Measurements from ENCODE around the gene KIF15.
"Not testable (repeated sequence)": the region's sequence is repeated elsewhere in the genome, so short reads cannot be mapped to it uniquely, and the experiment has no call there.

Gene KIF15

DNA sequence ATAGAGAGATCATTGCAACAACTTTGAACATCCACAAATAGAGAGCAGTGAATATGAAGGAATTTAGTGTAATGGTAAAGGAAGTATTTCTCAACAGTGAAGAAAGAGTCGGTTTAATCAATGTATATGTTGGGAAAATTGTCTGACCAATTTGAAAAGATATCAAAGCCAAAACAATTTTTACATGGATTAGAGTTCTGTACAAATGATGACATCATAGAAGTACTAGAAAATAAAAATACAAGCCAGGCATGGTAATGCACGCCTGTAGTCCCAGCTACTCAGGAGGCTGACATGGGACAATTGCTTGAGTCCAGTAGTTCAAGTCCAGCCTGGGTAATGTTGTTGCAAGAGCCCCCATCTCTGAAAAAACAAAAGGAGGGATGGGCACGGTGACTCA, 74.1 kb downstream of the KIF15 start:
- peaks cover 73% of the 10 kb centered on the region for H3K36me3 Mint-ChIP-seq (ENCODE audit: low read depth)
- no peaks in the 10 kb centered on the region for H3K4me1 Mint-ChIP-seq (ENCODE audit: low read depth)
- H3K27me3 Mint-ChIP-seq (ENCODE audit: low read depth): no peaks in the 10 kb centered on the region
- peaks cover 22% of the 10 kb centered on the region for H3K9me3 Mint-ChIP-seq
- no peak overlapping the region for H3K4me3 Mint-ChIP-seq
- no peak overlapping the region for H3K27ac Mint-ChIP-seq
- no peak for DNase-seq (ENCODE audit: low spot score)

DNA sequence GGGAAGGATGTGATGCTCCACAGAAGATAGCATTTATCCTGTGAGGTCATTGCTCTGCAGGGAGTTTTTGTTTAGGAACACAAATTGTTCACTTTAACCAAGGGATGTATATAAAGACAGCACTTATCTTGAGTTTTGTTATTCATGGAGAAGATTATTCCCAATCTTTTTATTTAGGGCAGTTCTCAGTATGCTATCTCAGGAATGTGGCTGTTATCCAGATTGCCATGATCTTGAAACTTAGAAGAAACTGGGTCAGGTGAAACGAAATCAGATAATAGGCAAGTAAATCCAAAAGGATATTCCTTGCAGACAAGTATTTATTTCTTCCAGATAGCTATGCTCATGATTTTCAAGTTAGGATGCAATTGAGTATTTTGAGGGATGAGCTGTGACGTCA, 80.8 kb downstream of the KIF15 start:
- Mint-ChIP-seq H3K4me3 (no peak overlapping the region), H3K4me1 (ENCODE audit: low read depth) (no peaks in the 10 kb centered on the region), H3K27ac (no peak overlapping the region), H3K36me3 (ENCODE audit: low read depth) (peaks cover 63% of the 10 kb centered on the region), H3K9me3 (peaks cover 4% of the 10 kb centered on the region), H3K27me3 (ENCODE audit: low read depth) (no peaks in the 10 kb centered on the region)
- no peak for DNase-seq (ENCODE audit: low spot score)

DNA sequence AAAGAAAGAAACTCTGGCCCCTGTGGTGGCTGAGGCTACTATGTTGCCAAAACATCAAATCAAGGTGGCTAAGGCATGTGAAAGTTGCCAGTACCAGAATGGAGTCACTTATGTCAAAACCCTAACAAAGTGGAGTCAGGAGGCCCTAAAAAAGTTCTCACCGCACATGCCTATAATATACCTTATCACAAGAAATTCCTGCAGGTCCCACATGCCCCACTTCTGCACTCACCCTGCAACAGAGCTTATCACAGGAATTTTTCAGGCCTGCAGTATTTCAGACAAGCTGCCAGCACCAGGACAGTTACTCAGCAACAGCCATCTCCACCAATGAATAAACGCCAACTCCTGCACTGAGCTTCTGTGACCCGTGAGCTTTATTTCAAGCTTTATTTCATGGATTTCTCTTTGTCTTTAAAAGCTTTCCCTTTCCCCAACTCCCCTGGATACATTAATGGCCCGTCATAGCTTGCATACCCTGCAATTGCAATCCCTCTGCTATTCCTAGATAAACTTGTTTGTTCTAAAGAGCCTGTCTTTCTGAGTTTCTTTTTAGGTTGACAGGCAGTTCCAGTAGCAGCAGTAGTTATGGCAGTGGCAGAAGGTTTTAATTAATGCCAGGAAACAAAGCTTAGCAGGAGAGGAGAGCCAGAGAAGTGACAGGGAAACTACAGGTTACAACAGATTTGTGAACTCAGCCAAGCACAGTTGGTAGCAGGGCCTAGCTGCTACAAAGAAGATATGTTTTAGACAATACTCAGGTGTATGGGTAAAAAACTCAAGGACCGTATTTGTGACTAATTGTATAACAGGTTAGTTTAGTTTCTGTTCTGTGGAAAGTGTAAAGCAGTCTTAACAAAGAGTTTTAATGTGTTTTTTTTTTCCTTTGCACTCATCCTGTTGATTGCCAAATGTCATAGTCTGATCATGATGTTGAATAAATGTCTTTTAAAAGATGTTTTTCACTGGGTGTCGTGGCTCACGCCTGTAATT, 84.2 kb downstream of the KIF15 start:
- Mint-ChIP-seq H3K36me3 (ENCODE audit: low read depth) (peaks cover 44% of the 10 kb centered on the region), H3K9me3 (no peaks in the 10 kb centered on the region), H3K4me3 (no peak overlapping the region), H3K4me1 (ENCODE audit: low read depth) (no peaks in the 10 kb centered on the region), H3K27me3 (ENCODE audit: low read depth) (no peaks in the 10 kb centered on the region), H3K27ac (no peak overlapping the region)
- no peak for DNase-seq (ENCODE audit: low spot score)

DNA sequence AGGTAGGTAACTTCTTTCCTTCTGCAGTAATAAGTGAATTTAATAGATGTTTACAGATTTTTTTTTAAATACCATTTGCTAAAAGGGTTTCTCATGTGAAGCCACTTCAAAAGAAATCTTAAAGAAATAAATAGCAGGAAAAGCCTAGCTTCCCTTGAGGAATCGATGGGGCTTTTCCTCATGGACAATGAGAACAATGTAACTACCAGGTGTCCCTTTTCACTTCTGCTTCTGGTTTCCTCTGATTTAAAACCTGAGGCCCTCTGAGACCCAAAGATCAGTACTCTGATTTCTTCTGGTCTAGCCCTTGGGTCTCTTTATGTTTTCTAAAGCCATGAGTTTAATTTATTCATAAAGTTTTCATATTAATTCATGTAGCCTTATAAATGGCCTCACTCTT, 87.0 kb downstream of the KIF15 start:
- H3K9me3 Mint-ChIP-seq: no peaks in the 10 kb centered on the region
- no peak overlapping the region for H3K4me3 Mint-ChIP-seq
- no peaks in the 10 kb centered on the region for H3K27me3 Mint-ChIP-seq (ENCODE audit: low read depth)
- H3K4me1 Mint-ChIP-seq (ENCODE audit: low read depth): no peaks in the 10 kb centered on the region
- DNase-seq (ENCODE audit: low spot score): no peak
- H3K36me3 Mint-ChIP-seq (ENCODE audit: low read depth): peaks cover 48% of the 10 kb centered on the region
- no peak overlapping the region for H3K27ac Mint-ChIP-seq

DNA sequence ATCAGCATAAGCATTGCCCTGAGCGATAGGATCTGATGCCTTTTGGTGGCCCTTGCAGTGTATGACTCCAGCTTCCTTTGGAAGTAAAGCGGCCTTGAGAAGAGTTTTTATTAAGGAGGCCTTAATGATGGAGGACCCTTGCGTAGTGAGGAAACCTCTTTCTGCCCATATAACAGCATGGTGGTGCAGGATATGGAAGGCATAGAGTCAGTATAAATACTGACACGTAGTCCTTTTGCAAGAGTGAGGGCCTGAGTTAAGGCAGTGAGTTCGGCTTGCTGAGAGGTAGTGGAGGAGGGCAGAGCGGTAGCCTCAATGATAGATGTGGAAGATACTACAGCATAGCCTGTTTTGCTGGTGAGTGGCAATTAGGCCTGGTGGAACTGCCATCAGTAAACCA, 95.1 kb downstream of the KIF15 start:
- not testable (repeated sequence) for H3K4me1 Mint-ChIP-seq (ENCODE audit: low read depth); H3K9me3 Mint-ChIP-seq; DNase-seq (ENCODE audit: low spot score); H3K4me3 Mint-ChIP-seq; H3K27ac Mint-ChIP-seq; H3K27me3 Mint-ChIP-seq (ENCODE audit: low read depth)
- H3K36me3 Mint-ChIP-seq (ENCODE audit: low read depth): peaks cover 21% of the 10 kb centered on the region

DNA sequence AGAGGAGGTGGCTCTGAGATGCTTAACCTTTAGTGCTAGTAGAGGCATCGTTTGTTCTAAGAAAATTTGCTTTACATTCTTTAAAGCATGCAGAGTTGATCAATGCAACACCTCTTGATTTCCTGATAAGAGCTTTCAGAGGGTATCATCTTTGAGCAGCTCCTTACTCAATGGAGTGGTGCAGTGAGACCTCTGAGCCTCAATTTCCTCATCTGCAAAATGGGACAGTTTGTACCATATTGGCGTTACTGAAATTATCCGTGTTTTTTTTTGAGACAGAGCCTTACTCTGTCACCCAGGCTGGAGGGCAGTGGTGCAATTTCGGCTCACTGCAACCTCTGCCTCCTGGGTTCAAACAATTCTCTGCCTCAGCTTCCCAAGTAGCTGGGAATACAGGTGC, 98.5 kb downstream of the KIF15 start:
- Mint-ChIP-seq H3K27ac (no peak overlapping the region), H3K36me3 (ENCODE audit: low read depth) (peaks cover under 1% of the 10 kb centered on the region), H3K4me3 (no peak overlapping the region), H3K4me1 (ENCODE audit: low read depth) (peaks cover 23% of the 10 kb centered on the region), H3K9me3 (no peaks in the 10 kb centered on the region), H3K27me3 (ENCODE audit: low read depth) (no peaks in the 10 kb centered on the region)
- DNase-seq (ENCODE audit: low spot score): no peak

DNA sequence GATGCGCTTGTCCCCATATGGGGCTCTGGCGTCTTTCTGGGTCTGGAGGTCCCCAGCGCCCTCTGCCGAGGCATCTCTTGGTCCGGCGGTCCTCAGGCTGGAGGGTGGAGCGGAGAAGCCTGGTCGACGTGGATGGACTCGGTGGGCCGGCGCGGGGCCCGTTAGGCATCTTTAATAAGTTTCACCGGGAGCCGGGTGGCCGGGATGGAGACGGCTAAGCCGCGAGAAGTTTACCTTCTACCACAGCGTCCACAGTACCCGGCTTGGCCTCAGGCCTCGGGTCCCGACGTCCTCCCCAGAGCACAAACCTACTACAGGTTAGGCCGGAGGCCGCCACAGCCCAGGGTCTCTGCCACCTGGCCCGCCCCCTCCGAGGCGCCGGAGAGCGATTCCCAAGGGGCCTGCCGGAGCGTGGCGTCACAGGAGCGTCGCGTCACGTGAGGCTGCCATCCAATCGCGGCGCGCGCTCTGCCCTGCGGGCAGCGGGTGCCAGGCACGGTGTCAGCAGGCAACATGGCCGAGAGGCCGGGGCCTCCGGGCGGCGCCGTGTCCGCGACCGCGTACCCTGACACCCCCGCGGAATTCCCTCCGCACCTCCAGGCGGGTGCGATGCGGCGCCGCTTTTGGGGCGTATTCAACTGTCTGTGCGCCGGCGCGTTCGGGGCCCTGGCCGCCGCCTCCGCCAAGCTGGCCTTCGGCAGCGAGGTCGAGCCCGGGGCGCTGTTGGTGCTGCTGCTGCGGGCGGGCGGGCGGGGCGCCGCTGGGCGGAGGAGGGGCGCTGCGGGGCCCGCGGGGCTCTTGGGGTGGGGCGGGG, 100.0 kb downstream of the KIF15 start, which contains the start of gene TMEM42:
Gene TMEM42, plus strand, starts transcription at position 501 of the 814 bp plus-strand sequence. Its CDS starts 13 bp downstream, at position 514.
- Mint-ChIP-seq H3K27ac (peak within 1 kb of the TSS; percentile 93), H3K36me3 (ENCODE audit: low read depth) (peaks cover 10% of the 10 kb centered on the region), H3K9me3 (no peaks in the 10 kb centered on the region), H3K4me3 (peak within 1 kb of the TSS; percentile 88), H3K4me1 (ENCODE audit: low read depth) (peaks cover 32% of the 10 kb centered on the region), H3K27me3 (ENCODE audit: low read depth) (no peaks in the 10 kb centered on the region)
- DNase-seq (ENCODE audit: low spot score): peak; percentile 90

DNA sequence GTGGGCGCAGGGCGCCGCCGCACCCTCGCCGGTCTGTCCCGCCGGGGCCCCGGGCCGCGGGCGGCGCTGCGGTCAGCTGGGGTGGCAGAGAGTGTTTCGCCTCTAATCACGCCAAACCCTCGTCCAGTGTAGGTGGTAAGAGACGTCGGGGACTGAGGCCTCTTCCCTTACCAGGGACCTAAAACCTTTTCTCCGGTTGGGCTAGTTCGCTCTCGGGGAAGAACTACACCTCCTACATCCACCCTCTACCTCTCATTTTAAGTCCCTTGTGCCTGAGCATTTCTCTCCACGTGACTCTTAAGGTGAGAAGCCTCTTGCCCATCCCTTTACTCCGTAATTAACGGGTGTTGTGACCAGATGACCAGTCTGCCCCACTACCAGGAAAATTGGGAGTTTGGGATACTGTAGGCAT, 100.6 kb downstream of the KIF15 start:
- H3K4me3 Mint-ChIP-seq: peak overlapping the region; percentile 84
- H3K4me1 Mint-ChIP-seq (ENCODE audit: low read depth): peaks cover 32% of the 10 kb centered on the region
- H3K27me3 Mint-ChIP-seq (ENCODE audit: low read depth): no peaks in the 10 kb centered on the region
- H3K9me3 Mint-ChIP-seq: no peaks in the 10 kb centered on the region
- DNase-seq (ENCODE audit: low spot score): no peak
- H3K36me3 Mint-ChIP-seq (ENCODE audit: low read depth): peaks cover 16% of the 10 kb centered on the region
- peak overlapping the region; percentile 93 for H3K27ac Mint-ChIP-seq

DNA sequence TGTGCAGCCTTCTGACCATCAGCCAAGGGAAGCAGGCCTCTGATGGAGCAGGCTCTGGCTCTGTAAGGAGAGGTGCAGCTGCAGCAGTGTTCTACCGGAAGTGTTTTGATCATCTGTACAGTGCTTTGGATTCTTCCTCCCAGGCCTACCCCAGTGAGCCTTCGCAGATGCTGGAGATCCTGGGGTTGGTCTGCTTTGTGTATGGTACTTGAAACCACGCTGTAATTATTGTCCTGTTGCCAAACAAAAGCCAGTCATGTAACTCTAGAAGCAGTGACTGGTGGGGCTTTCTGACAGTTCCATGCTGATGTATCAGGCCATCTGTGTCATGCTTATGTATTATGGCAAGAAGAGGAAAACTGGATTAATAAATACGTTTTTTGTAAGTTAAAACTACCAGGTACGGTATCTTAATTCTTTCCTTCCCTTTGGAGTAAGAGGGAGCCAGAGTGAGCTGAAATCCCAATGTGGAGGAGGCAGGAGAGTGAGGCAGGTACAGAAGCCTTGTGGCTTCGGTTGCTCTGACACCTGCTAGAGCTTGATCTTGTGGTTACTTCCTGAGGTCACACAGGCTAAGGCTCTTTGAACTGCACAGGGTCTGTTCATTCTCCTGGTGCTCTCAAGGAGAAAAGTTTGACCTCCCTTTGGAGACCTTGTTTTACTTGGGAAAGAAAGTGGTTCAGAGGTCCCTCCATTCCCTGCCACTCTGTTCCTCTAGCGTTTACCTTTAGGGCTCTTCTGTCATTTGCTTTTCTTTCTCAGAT, 103.9 kb downstream of the KIF15 start:
- Mint-ChIP-seq H3K27ac (peak overlapping the region; percentile 55), H3K27me3 (ENCODE audit: low read depth) (no peaks in the 10 kb centered on the region), H3K9me3 (no peaks in the 10 kb centered on the region), H3K4me3 (peak overlapping the region; percentile 48), H3K36me3 (ENCODE audit: low read depth) (peaks cover 22% of the 10 kb centered on the region), H3K4me1 (ENCODE audit: low read depth) (peaks cover 32% of the 10 kb centered on the region)
- DNase-seq (ENCODE audit: low spot score): no peak

DNA sequence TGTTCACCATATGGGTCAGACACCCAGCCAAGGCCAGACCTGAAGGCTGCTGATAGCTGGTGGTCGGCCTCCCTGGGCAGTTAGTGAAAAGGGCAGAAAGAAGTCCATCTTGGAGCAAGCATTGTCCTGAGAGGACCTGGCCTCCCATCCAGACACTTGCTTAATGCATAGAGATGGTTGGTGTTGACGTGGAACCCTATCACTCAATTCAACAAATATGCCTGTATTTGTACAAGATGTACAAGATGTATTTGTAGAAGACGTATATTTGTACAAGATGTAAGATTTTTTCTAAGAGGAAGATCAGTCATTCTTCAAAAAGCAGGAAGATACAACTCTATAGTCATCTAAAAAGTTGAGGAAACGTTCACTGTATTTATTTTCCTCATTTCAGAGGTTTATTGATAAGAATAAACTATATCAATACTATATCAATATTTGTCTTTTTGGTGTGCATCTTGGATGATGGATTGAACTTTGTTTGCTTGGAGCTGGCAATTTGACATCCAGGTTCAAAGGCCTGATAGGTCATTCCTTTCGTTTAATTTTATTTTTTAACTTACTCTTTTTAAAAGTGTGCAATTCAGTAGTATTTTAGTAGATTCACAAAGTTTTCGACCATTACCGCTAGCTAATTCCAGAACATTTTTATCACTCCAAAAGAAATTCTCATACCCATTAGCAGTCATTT, 106.0 kb downstream of the KIF15 start:
- DNase-seq (ENCODE audit: low spot score): no peak
- Mint-ChIP-seq H3K36me3 (ENCODE audit: low read depth) (peaks cover 22% of the 10 kb centered on the region), H3K27me3 (ENCODE audit: low read depth) (no peaks in the 10 kb centered on the region), H3K27ac (no peak overlapping the region), H3K4me1 (ENCODE audit: low read depth) (peaks cover 27% of the 10 kb centered on the region), H3K9me3 (no peaks in the 10 kb centered on the region), H3K4me3 (no peak overlapping the region)

DNA sequence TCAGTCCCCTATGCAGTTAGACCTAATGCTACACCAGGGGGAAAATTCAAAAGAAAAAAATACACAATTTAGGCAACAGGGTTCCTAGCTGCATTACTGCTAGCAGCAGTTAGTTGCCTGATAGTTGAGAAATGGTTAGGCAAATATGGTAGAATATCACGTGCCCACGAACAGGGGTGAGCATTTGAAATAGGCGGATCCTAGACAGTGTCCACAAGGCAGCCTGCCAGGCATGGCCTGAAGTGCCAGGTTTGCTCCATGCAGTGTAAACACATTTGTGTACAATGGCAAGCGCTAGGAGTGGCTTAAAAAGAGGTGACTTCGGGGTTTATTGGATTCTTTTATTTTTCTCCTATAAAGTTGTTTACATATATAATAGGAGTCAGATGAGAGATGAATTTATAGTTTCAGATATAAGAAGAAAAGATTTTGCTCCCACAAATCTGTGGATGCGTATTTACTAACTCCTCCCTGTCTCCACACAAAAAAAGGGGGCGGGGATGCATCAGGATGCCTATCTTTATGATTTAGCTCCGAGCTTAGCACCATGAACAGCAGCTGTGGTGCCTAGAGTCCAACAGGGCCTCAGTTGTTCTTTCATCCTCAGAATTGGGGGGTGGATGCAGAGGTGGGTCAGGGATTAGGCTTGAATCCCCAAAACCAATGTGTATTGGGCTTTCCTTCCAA, 108.9 kb downstream of the KIF15 start:
- Mint-ChIP-seq H3K4me1 (ENCODE audit: low read depth) (peaks cover 5% of the 10 kb centered on the region), H3K27me3 (ENCODE audit: low read depth) (no peaks in the 10 kb centered on the region), H3K27ac (no peak overlapping the region), H3K36me3 (ENCODE audit: low read depth) (peaks cover 18% of the 10 kb centered on the region), H3K4me3 (no peak overlapping the region), H3K9me3 (no peaks in the 10 kb centered on the region)
- DNase-seq (ENCODE audit: low spot score): no peak

DNA sequence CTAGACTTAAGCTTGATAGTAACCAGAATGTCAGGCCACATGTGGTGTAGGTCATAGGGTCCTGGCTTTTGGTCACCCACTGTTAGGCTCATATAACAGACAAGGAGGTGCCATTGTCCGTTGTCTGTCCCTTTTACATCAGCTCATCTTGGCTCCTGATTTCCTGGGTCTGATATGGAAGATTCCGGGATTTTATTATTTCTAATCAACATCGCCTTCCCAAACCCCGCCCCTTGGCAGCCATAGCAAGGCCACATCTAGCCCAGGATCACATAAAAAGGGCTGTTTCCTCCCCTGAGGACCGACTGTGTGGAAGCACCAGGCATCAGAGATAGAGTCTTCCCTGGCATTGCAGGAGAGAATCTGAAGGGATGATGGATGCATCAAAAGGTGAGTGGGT, 112.7 kb downstream of the KIF15 start, which contains the start of gene TGM4:
Gene TGM4, plus strand, starts transcription at position 301 of the 400 bp plus-strand sequence. Its CDS starts 71 bp downstream, at position 372.
- no peak within 1 kb of the TSS for H3K4me3 Mint-ChIP-seq
- no peak within 1 kb of the TSS for H3K27ac Mint-ChIP-seq
- H3K36me3 Mint-ChIP-seq (ENCODE audit: low read depth): no peaks in the 10 kb centered on the region
- H3K27me3 Mint-ChIP-seq (ENCODE audit: low read depth): no peaks in the 10 kb centered on the region
- DNase-seq (ENCODE audit: low spot score): no peak
- H3K9me3 Mint-ChIP-seq: no peaks in the 10 kb centered on the region
- H3K4me1 Mint-ChIP-seq (ENCODE audit: low read depth): no peaks in the 10 kb centered on the region

Data from T-helper 2 cell treated with Interferon-gamma antibody and Interleukin-4, amounts not matched to agents 5 μg/mL and 100 μg/mL, for 36 hours (primary cell).